GM18508 (cell line): ENCODE data around the gene EIF2S3B.
"Not testable (repeated sequence)": the region's sequence is repeated elsewhere in the genome, so short reads cannot be mapped to it uniquely, and the experiment has no call there.

Experiments used
- ATAC-seq: cut with Tn5 transposase; IDR thresholded peaks from one replicate; pipeline ENCODE4 v1.9.1; 2021; ENCODE audit warnings: moderate number of reproducible peaks; ENCODE audit not compliant: insufficient read depth, unreplicated experiment

EIF2S3B gene

GRCh38 chr12:10505620-10506019 is at the start of gene EIF2S3B:
Gene EIF2S3B (plus strand): TSS chr12:10505890. CDS start chr12:10505903, 13 bp downstream.
- no peak for ATAC-seq

GRCh38 chr12:10456856-10457255 is 48.8 kb upstream of the EIF2S3B start:
- ATAC-seq = no peak

GRCh38 chr12:10457760-10458159 is 47.9 kb upstream of the EIF2S3B start:
- no peak for ATAC-seq

- ATAC-seq = no peak
Measured at GRCh38 chr12:10466311-10466710, 39.4 kb upstream of the EIF2S3B start.

GRCh38 chr12:10469701-10470100 is 36.0 kb upstream of the EIF2S3B start:
- no peak for ATAC-seq

GRCh38 chr12:10472808-10473207 is 32.9 kb upstream of the EIF2S3B start:
- ATAC-seq = not testable (repeated sequence)

GRCh38 chr12:10481901-10482300 is 23.8 kb upstream of the EIF2S3B start:
- not testable (repeated sequence) for ATAC-seq

GRCh38 chr12:10487328-10487727 is 18.4 kb upstream of the EIF2S3B start:
- not testable (repeated sequence) for ATAC-seq

GRCh38 chr12:10491766-10492165 is 13.9 kb upstream of the EIF2S3B start:
- no peak for ATAC-seq

- no peak for ATAC-seq
Measured at GRCh38 chr12:10497602-10498001, 8.1 kb upstream of the EIF2S3B start.

GRCh38 chr12:10498042-10498441 is 7.6 kb upstream of the EIF2S3B start:
- ATAC-seq = no peak

GRCh38 chr12:10501030-10501429 is 4.7 kb upstream of the EIF2S3B start:
- no peak for ATAC-seq

- ATAC-seq = no peak
Measured at GRCh38 chr12:10503460-10503859, 2.2 kb upstream of the EIF2S3B start.

- no peak for ATAC-seq
Measured at GRCh38 chr12:10511756-10512355, 6.2 kb downstream of the EIF2S3B start.

GRCh38 chr12:10512798-10513197 is 7.1 kb downstream of the EIF2S3B start:
- ATAC-seq = no peak

GRCh38 chr12:10521555-10521954 is 15.9 kb downstream of the EIF2S3B start:
- no peak for ATAC-seq

GRCh38 chr12:10528174-10528953 is 22.7 kb downstream of the EIF2S3B start:
- ATAC-seq = no peak

- no peak for ATAC-seq
Measured at GRCh38 chr12:10529603-10530002, 23.9 kb downstream of the EIF2S3B start.

- no peak for ATAC-seq
Measured at GRCh38 chr12:10537721-10538120, 32.0 kb downstream of the EIF2S3B start.

GRCh38 chr12:10540776-10541205 is 35.1 kb downstream of the EIF2S3B start:
- peak; percentile 81 for ATAC-seq

GRCh38 chr12:10543499-10543898 is 37.8 kb downstream of the EIF2S3B start:
- no peak for ATAC-seq

- no peak for ATAC-seq
Measured at GRCh38 chr12:10551375-10551774, 45.7 kb downstream of the EIF2S3B start.
